GM12878 (cell line): ENCODE results near the gene OR5D16. TPM values are rescaled to one million over a fixed set of nuclear protein-coding genes. Genes with fewer than 3 reads are reported as not detected.
"Not testable (repeated sequence)": the region's sequence is repeated elsewhere in the genome, so short reads cannot be mapped to it uniquely, and the experiment has no call there.

Experiments used
- ATAC-seq: fragments of 200-7000 bp; cut with Tn5 transposase; 3 replicates; pipeline ENCODE4 v1.9.1; 2020; ENCODE audit warnings: mild to moderate bottlenecking, moderate library complexity
- BruUV-seq: library from RNA; stranded (reverse); fragments of 400-500 nt; replicated peaks from 2 replicates; lab custom pipeline; 2021; lab: Mats Ljungman, UMichigan
- CTCF ChIA-PET: fragments of 300-600 bp; sonication (Branson Sonifier 250); formaldehyde crosslinking; extraction: SDS; loops from one replicate; lab custom pipeline; 2021; ENCODE audit warnings: inconsistent platforms; lab: Yijun Ruan, JAX
- POLR2A ChIA-PET: fragments of 350-600 bp; formaldehyde crosslinking; extraction: SDS; loops from one replicate; lab custom pipeline; 2021; ENCODE audit warnings: inconsistent platforms; lab: Charles Lee
- RAD21 ChIA-PET: fragments of 300-600 bp; sonication (Branson Sonifier 250); formaldehyde crosslinking; loops from one replicate; lab custom pipeline; 2023; ENCODE audit warnings: antibody characterized with exemption; ENCODE audit not compliant: unreplicated experiment; lab: Charles Lee
- SMC1A ChIA-PET: fragments of 300-600 bp; sonication (Branson Sonifier 250); formaldehyde crosslinking; loops from one replicate; lab custom pipeline; 2023; ENCODE audit not compliant: unreplicated experiment, uncharacterized antibody; lab: Charles Lee
- DNase-seq: peaks from one replicate; pipeline ENCODE4 v3.0.0-alpha.2; 2011; ENCODE audit warnings: low read depth, low spot score
- FAIRE-seq: peaks from 3 replicates; lab custom pipeline; 2011; peaks lifted over from hg19 to GRCh38; lab: Jason Lieb, UNC
- H2AFZ ChIP-seq: 2 replicates; pipeline ENCODE4 v1.6.0; 2011; ENCODE audit warnings: low read depth, low read length, control low read depth; ENCODE audit not compliant: control insufficient read depth
- H3K27ac ChIP-seq: 2 replicates; pipeline ENCODE4 v1.5.1; 2011; ENCODE audit warnings: control low read depth; ENCODE audit not compliant: control insufficient read depth, insufficient read depth
- H3K27me3 ChIP-seq, 2 experiments: replicated peaks in 1 of 2; 2 replicates each; pipeline versions ENCODE4 v1.6.0 to v1.6.1; 2011; ENCODE audit warnings: low read length in 1 of 2; ENCODE audit not compliant: control insufficient read depth in 2 of 2, insufficient read depth in 2 of 2
- H3K36me3 ChIP-seq, 2 experiments: 2 replicates each; pipeline ENCODE4 v1.5.1; 2011; ENCODE audit warnings: low read length in 1 of 2; ENCODE audit not compliant: control insufficient read depth in 2 of 2, insufficient read depth in 2 of 2
- H3K4me1 ChIP-seq: 2 replicates; pipeline ENCODE4 v1.6.1; 2011; ENCODE audit warnings: mild to moderate bottlenecking, low read length, moderate library complexity, mixed read lengths; ENCODE audit not compliant: control insufficient read depth, insufficient read depth
- H3K4me2 ChIP-seq: 2 replicates; pipeline ENCODE4 v1.6.0; 2011; ENCODE audit warnings: control low read depth; ENCODE audit not compliant: control insufficient read depth, insufficient read depth
- H3K4me3 ChIP-seq: fragments of 200-600 bp; sonication (generic); 2 replicates; pipeline ENCODE4 v1.5.1; 2016
- H3K79me2 ChIP-seq: 2 replicates; pipeline ENCODE4 v1.6.0; 2011; ENCODE audit warnings: low read length; ENCODE audit not compliant: control insufficient read depth, insufficient read depth
- H3K9ac ChIP-seq: 2 replicates; pipeline ENCODE4 v1.8.0; 2011; ENCODE audit warnings: low read length, control low read depth, mixed read lengths; ENCODE audit not compliant: control insufficient read depth, insufficient read depth
- H3K9me3 ChIP-seq: replicated peaks from 3 replicates; pipeline ENCODE4 v1.5.1; 2011; ENCODE audit warnings: mild to moderate bottlenecking, low read length; ENCODE audit not compliant: control insufficient read depth, insufficient read depth
- H4K20me1 ChIP-seq: 2 replicates; pipeline ENCODE4 v1.6.0; 2011; ENCODE audit not compliant: control insufficient read depth, insufficient read depth
- BHLHE40 ChIP-seq, 2 experiments: fragments of 450-650 bp in 1 of 2; IDR thresholded peaks; 2 replicates each; pipeline ENCODE4 v1.6.1; 2011 to 2017; ENCODE audit warnings: low read depth in 2 of 2, borderline replicate concordance in 1 of 2, improper control_type of control experiment in 1 of 2, low read length in 1 of 2, mild to moderate bottlenecking in 1 of 2
- CBX3 ChIP-seq: fragments of 200-600 bp; sonication (generic); IDR thresholded peaks from 2 replicates; pipeline ENCODE4 v1.6.1; 2016; ENCODE audit warnings: low read depth, borderline replicate concordance
- MEF2B ChIP-seq: fragments of 450-650 bp; IDR thresholded peaks from 2 replicates; pipeline ENCODE4 v1.6.1; 2018; ENCODE audit warnings: mild to moderate bottlenecking, moderate library complexity; ENCODE audit not compliant: partially characterized antibody, poor library complexity, severe bottlenecking
- MTA2 ChIP-seq: fragments of 450-650 bp; IDR thresholded peaks from 2 replicates; pipeline ENCODE4 v1.6.1; 2016; ENCODE audit warnings: low read depth, mild to moderate bottlenecking, moderate library complexity
- PKNOX1 ChIP-seq: fragments of 450-650 bp; IDR thresholded peaks from 2 replicates; pipeline ENCODE4 v1.6.1; 2016; ENCODE audit warnings: mild to moderate bottlenecking
- WGBS: methylation state at CpG from one replicate; pipeline ENCODE4 v1.1.6; 2016; ENCODE audit warnings: low lambda C conversion rate; ENCODE audit not compliant: insufficient replicate concordance, insufficient coverage; ENCODE audit errors: missing lambda C conversion rate; 5-methylcytosine and 5-hydroxymethylcytosine counted together
- in situ Hi-C: fragments of 300-500 bp; cut with MboI; formaldehyde crosslinking; loops from 9 replicates; pipeline ENCODE4 v1.14.3; 2018; ENCODE audit warnings: mixed read lengths
- intact Hi-C: fragments of 100-400 bp; cut with micrococcal nuclease; formaldehyde crosslinking; loops from one replicate; pipeline ENCODE4 v1.14.2; 2022; ENCODE audit not compliant: unreplicated experiment
- polyA plus RNA-seq, 11 experiments: library from polyadenylated mRNA; depleted of rRNA in 4 of 11; unstranded in 6 of 11; stranded (reverse) in 5 of 11; fragments of >200 nt; fragmentation: Nextera tagmentation in 4 of 11; fragmentation: Illumina TruSeq in 1 of 11; extraction: Ambion mirVana in 4 of 11; extraction: Trizol in 1 of 11; gene quantifications; 1 replicate in 1 of 11; 2 replicates in 10 of 11; pipeline versions ENCODE4 v1.2.1 to v1.2.3, GENCODE V29; 2011 to 2016; ENCODE audit warnings: inconsistent platforms in 2 of 11, missing spikeins in 2 of 11, low read depth in 1 of 11
- total RNA-seq, 4 experiments: library from RNA; depleted of rRNA in 3 of 4; stranded (reverse); fragments of >200 nt in 3 of 4; fragmentation: Illumina TruSeq in 1 of 4; extraction: Trizol in 1 of 4; gene quantifications; 2 replicates each; pipeline versions ENCODE4 v1.2.1 to v1.2.3, GENCODE V29; 2013 to 2021

OR5D16 gene
- total and polyA plus RNA-seq, 10 of the 15 experiments (the other 5 are each of a cell fraction or from before 2014, with no cell fraction given) = not detected

- Histone ChIP-seq H3K27ac (no peak overlapping the region), H3K4me1 (no peaks in the 10 kb centered on the region), H3K9ac (no peak overlapping the region), H3K4me3 (no peak overlapping the region), H2AFZ (no peak overlapping the region), H3K4me2 (no peak overlapping the region), H4K20me1 (no peaks in the 10 kb centered on the region), H3K27me3 (no peaks in the 10 kb centered on the region), H3K79me2 (no peaks in the 10 kb centered on the region), H3K9me3 (no peaks in the 10 kb centered on the region), H3K36me3 (no peaks in the 10 kb centered on the region)
- intact Hi-C loops (no loop called here), in situ Hi-C loops (no loop called here)
- FAIRE-seq = no peak
- no TSS peak for BruUV-seq
- ATAC-seq = peak; percentile 77
- ChIA-PET CTCF (no interaction called here), SMC1A (no interaction called here), RAD21 (no interaction called here), POLR2A (no interaction called here)
- 0% methylated on average over 1 of the region's 1 CpG for WGBS
- no peak for DNase-seq
- TF ChIP-seq CBX3 (no peak), PKNOX1 (peak; percentile 81)
These were observed 16.2 kb downstream of the OR5D16 start for GRCh38 chr11:55854704-55855103.

GRCh38 chr11:55867354-55867753, 28.8 kb downstream of the OR5D16 start:
- CTCF ChIA-PET = not testable (repeated sequence)

GRCh38 chr11:55872731-55873130, 34.2 kb downstream of the OR5D16 start:
- H3K9me3 ChIP-seq, intact Hi-C loops, H3K79me2 ChIP-seq, FAIRE-seq, POLR2A ChIA-PET, H3K4me2 ChIP-seq, BruUV-seq, H3K27me3 ChIP-seq, H4K20me1 ChIP-seq, ATAC-seq, H3K4me1 ChIP-seq, SMC1A ChIA-PET, RAD21 ChIA-PET, H3K36me3 ChIP-seq, H3K27ac ChIP-seq, in situ Hi-C loops, H3K4me3 ChIP-seq, H3K9ac ChIP-seq, CTCF ChIA-PET, H2AFZ ChIP-seq, DNase-seq: not testable (repeated sequence)
- WGBS = 87% methylated on average over 26 of the region's 33 CpGs

More at GRCh38 chr11:55867354-55867753, 28.8 kb downstream of the OR5D16 start:
- H3K9ac ChIP-seq, H4K20me1 ChIP-seq, H3K4me1 ChIP-seq, intact Hi-C loops, H3K9me3 ChIP-seq, H3K4me3 ChIP-seq, in situ Hi-C loops, H3K27me3 ChIP-seq, ATAC-seq, BruUV-seq, H3K27ac ChIP-seq, SMC1A ChIA-PET, H3K79me2 ChIP-seq, H3K4me2 ChIP-seq, RAD21 ChIA-PET, H2AFZ ChIP-seq, POLR2A ChIA-PET, FAIRE-seq, H3K36me3 ChIP-seq: not testable (repeated sequence)
- 0% methylated on average over 4 of the region's 4 CpGs for WGBS
- DNase-seq = peak; percentile 9
- TF ChIP-seq BHLHE40 (IDR thresholded peaks at IDR 0.05; ENCODE audit: borderline replicate concordance in 1 of 2, low read depth in 2 of 2, low read length in 1 of 2) (peak; percentile 41 to 54; a peak in 2 of 4 replicates), MTA2 (0 out of 2 replicates have a peak, but pooled peaks have one; percentile 13), MEF2B (peak; percentile 78)
